ENCODE results near the gene HSPG2.

- TF ChIP-seq CTCF (IDR thresholded peaks at IDR 0.05; ENCODE audit: insufficient read depth, low read length, poor library complexity, severe bottlenecking) (no peak), EZH2phosphoT487 (conservative IDR thresholded peaks at IDR 0.05; ENCODE audit: low read length) (no peak)
Measured at GRCh38 chr1:21842606-21843162, 94.4 kb downstream of the HSPG2 start.

Data from SU-DHL-6 (cell line).